Tibial nerve (tissue), 4 donors: ENCODE data around the gene AHNAK. TPM values are rescaled to one million over a fixed set of nuclear protein-coding genes. Genes with fewer than 3 reads are reported as not detected.

Source experiments
- DNase-seq, 2 donors: peaks; one replicate each; pipeline ENCODE4 v3.0.0-alpha.2; 2019; ENCODE audit warnings: low spot score in 2 of 2
- H3K27ac ChIP-seq, 4 donors: fragments of 200-600 bp; sonication (generic) in 3 of 4; one replicate each; pipeline ENCODE4 v1.5.1; 2017 to 2019; ENCODE audit warnings: mild to moderate bottlenecking in 1 of 4
- H3K27me3 ChIP-seq, 2 donors: fragments of 200-600 bp; sonication (generic) in 1 of 2; one replicate each; pipeline versions ENCODE4 v1.5.1 to v1.6.0; 2017 to 2019
- H3K36me3 ChIP-seq, 3 donors: fragments of 200-600 bp; sonication (generic); one replicate each; pipeline ENCODE4 v1.5.1; 2018 to 2019
- H3K4me1 ChIP-seq, 4 donors: fragments of 200-600 bp; sonication (generic) in 3 of 4; one replicate each; pipeline ENCODE4 v1.5.1; 2017 to 2019
- H3K4me3 ChIP-seq, 4 donors: fragments of 200-600 bp; sonication (generic) in 3 of 4; one replicate each; pipeline ENCODE4 v1.5.1; 2017 to 2019; ENCODE audit warnings: mild to moderate bottlenecking in 1 of 4, moderate library complexity in 1 of 4
- H3K9me3 ChIP-seq, 4 donors: fragments of 200-600 bp; sonication (generic) in 3 of 4; one replicate each; pipeline ENCODE4 v1.5.1; 2017 to 2019
- EP300 ChIP-seq, 2 donors: sonication (generic); formaldehyde crosslinking; IDR thresholded peaks; one replicate each; pipeline ENCODE4 v1.6.1; 2017; ENCODE audit warnings: antibody characterized with exemption in 2 of 2, mild to moderate bottlenecking in 1 of 2
- POLR2A ChIP-seq, 2 donors: fragments of 450-650 bp; IDR thresholded peaks; one replicate each; pipeline ENCODE4 v1.6.1; 2017; ENCODE audit warnings: antibody characterized with exemption in 2 of 2, mild to moderate bottlenecking in 2 of 2, moderate library complexity in 2 of 2
- WGBS, 2 donors: methylation state at CpG; one replicate each; pipeline ENCODE4 v1.1.5; 2018; 5-methylcytosine and 5-hydroxymethylcytosine counted together
- total RNA-seq, 4 donors: library from RNA; depleted of rRNA; stranded (reverse); fragments of >200 nt; gene quantifications; one replicate each; pipeline ENCODE4 v1.1.0, GENCODE V29; 2016
- TF ChIP-seq, protein P1 (sequence below), 5 experiments: fragments of 200-600 bp in 3 of 5; fragments of 450-650 bp in 2 of 5; sonication (generic) in 3 of 5; IDR thresholded peaks; one replicate each; pipeline ENCODE4 v1.5.1; 2016 to 2019; ENCODE audit warnings: antibody characterized with exemption in 5 of 5, mild to moderate bottlenecking in 3 of 5, moderate library complexity in 2 of 5

Gene AHNAK
- total RNA-seq, 4 donors from 2014 or later = 1,417 to 3,061 (median 2,562) TPM

DNA sequence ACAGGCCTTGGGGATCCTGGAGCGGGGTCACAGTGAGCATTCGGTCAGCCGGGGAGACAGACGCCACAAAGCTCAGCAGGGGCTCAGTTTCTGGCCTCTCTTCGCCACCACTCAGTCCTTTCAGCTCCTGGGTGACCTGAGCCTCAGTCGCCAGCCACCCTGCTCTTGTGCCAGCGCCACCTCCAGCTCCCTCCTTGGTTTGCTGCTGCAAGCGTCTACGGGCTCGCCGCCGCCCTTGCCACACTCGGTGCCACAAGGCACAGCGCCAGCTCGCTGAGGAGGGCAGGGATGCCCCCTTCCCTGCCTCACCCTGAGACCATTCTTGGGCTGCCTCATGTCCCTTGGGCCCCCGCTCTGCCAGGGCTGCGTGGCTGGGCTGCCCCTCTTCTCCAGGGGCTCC lies 28.6 kb upstream of the AHNAK start:
- TF ChIP-seq EP300 (IDR thresholded peaks at IDR 0.05) (no peak), POLR2A (IDR thresholded peaks at IDR 0.05) (no peak)
- TF ChIP-seq, protein P1, sequence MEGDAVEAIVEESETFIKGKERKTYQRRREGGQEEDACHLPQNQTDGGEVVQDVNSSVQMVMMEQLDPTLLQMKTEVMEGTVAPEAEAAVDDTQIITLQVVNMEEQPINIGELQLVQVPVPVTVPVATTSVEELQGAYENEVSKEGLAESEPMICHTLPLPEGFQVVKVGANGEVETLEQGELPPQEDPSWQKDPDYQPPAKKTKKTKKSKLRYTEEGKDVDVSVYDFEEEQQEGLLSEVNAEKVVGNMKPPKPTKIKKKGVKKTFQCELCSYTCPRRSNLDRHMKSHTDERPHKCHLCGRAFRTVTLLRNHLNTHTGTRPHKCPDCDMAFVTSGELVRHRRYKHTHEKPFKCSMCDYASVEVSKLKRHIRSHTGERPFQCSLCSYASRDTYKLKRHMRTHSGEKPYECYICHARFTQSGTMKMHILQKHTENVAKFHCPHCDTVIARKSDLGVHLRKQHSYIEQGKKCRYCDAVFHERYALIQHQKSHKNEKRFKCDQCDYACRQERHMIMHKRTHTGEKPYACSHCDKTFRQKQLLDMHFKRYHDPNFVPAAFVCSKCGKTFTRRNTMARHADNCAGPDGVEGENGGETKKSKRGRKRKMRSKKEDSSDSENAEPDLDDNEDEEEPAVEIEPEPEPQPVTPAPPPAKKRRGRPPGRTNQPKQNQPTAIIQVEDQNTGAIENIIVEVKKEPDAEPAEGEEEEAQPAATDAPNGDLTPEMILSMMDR (IDR thresholded peaks at IDR 0.05) = no peak
- Histone ChIP-seq H3K27ac (peak overlapping the region; percentile 87 to 91 (median 88)), H3K36me3 (peaks cover 2 to 75% (median 20%) of the 10 kb centered on the region in 3 donors), H3K27me3 (no peaks in the 10 kb centered on the region), H3K4me3 (peak overlapping the region; percentile 59 to 92 (median 78)), H3K4me1 (peaks cover 0 to 55% (median 24%) of the 10 kb centered on the region in 4 donors), H3K9me3 (no peaks in the 10 kb centered on the region)
- WGBS, 2 donors = 33 to 42% methylated on average over 9 to 12 of the region's 17 CpGs
- no peak for DNase-seq

DNA sequence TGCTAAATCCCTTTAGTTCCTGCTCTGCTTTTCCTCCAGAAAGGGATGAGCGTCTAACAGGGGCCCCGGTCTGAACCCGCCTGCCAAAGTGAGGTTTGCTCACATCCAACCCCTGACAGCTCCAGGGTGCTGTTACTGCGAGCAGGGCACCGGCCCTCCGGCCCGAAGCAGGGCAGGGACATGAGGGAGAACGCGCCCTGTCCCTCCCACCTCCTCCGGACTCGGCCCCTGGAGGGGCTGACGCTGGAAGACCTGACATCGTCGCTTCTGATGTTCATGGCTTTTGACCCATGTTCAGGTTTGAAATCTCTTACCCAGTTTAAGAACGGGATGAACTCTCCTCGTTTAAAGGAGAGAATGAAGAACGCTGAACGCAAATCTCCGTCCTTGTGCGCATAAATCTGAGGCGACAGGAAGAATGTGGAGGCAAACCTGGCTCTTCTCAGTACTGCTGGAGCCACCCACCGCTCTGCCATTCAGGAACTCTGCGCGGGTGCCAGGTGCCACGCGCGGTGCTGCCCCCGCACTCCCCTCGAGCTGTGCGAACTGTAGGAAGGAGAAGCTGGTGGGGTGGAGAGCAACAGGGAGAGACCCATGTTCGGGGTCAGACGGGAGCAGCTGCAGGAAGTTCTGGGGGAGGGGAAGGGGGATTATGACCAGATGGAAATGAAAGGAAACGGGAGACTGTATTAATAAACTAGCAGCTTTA lies 27.9 kb upstream of the AHNAK start:
- peaks cover 2 to 75% (median 24%) of the 10 kb centered on the region in 3 donors for H3K36me3 ChIP-seq
- WGBS, 2 donors = 0% methylated on average over 30 to 32 of the region's 33 CpGs
- TF ChIP-seq, protein P1 (IDR thresholded peaks at IDR 0.05) = no peak
- no peak for TF ChIP-seq EP300 (IDR thresholded peaks at IDR 0.05)
- TF ChIP-seq POLR2A (IDR thresholded peaks at IDR 0.05) = no peak

DNA sequence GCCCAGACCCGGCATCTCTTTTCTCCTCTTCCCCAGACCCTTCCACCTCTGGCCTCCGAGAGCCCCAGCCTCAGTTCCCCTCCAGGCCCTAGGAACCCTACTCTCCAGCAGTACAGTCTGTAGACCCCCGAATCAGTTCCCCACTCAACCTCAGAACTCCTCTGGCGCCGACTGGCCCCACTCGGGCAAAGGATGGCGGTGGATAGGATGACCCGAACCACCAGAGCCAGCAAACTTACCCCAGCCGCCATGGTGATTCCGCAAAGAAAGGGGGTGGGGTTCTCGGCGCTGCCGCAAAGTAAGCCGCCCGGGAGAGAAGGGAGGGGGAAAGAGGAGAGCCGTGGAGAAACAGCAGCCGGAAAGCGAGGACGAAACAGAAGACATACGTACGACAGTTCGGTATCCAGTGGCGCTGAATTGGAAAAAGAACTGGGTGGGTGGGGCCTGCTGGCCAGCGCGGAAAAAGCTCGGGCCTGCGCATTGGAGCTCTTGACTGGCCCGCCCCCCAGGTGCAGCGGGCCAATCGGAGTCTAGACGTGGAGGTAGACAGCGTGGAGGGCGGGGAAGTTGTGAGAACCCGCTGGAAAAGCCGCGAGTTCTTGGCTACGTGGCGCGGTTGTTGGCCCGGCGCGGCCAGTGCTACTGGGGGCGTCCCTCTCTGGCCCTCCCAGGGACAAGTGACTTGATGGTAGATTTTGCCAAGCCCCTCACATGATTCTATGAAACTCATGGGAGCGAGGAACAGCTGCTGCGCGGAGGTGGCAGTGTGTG lies 27.2 kb upstream of the AHNAK start, which contains the start of gene EEF1G:
TSS of gene EEF1G (minus strand) at position 300 of the 771 bp plus-strand sequence. CDS start at position 251, 49 bp downstream.
- peak; percentile 90 to 93 for TF ChIP-seq EP300 (IDR thresholded peaks at IDR 0.05)
- TF ChIP-seq, protein P1 (IDR thresholded peaks at IDR 0.05) = peak in 1 of 5 experiments; percentile 16
- TF ChIP-seq POLR2A (IDR thresholded peaks at IDR 0.05) = peak; percentile 75 to 93
- H3K36me3 ChIP-seq = peaks cover 2 to 75% (median 25%) of the 10 kb centered on the region in 3 donors
- H3K27ac ChIP-seq = peak within 1 kb of the TSS; percentile 87 to 91 (median 88)
- H3K27me3 ChIP-seq = no peaks in the 10 kb centered on the region
- H3K4me3 ChIP-seq = peak within 1 kb of the TSS; percentile 59 to 92 (median 88)
- WGBS, 2 donors = 1% methylated on average over 40 to 45 of the region's 46 CpGs
- peak; percentile 96 to 98 for DNase-seq
- H3K4me1 ChIP-seq = peaks cover 0 to 64% (median 24%) of the 10 kb centered on the region in 4 donors
- H3K9me3 ChIP-seq = no peaks in the 10 kb centered on the region

More for the DNA sequence above, 27.9 kb upstream of the AHNAK start:
- Histone ChIP-seq H3K4me3 (peak overlapping the region; percentile 59 to 92 (median 78)), H3K4me1 (peaks cover 0 to 60% (median 24%) of the 10 kb centered on the region in 4 donors), H3K27me3 (no peaks in the 10 kb centered on the region), H3K9me3 (no peaks in the 10 kb centered on the region), H3K27ac (peak overlapping the region; percentile 87 to 91 (median 88))
- no peak for DNase-seq

DNA sequence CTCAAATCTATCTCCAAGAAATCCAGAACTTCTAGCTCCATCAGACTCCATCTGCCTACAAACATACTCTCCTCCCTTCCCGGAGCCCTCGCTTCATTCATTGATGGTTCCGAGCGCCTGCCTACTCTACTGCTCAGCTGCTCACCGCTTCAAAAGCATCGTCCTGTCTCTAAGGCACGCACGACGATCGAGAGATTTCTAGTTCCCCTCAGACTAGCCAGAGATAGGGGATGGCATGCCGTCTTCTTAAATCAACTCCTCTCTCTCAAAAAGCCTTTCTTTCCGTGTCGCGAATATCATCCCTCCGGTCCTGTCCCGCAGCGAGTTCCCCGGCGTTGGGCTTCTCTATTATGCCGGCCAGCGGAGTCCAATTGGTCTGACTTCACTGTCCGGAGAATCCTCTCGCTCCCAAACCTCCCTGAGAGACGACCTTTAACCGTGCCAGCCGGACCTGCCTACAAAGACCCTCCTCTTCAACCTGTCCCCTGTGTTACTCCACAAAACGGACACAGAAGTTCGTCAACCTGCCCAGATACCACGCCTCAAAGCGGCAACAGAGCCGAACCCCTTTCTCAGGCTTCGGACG lies 26.5 kb upstream of the AHNAK start:
- WGBS, 2 donors = 1% methylated on average over 33 of the region's 33 CpGs
- Histone ChIP-seq H3K27me3 (no peaks in the 10 kb centered on the region), H3K27ac (peak overlapping the region; percentile 69 to 89 (median 77)), H3K4me3 (peak overlapping the region; percentile 59 to 92 (median 88)), H3K9me3 (no peaks in the 10 kb centered on the region), H3K4me1 (peaks cover 0 to 64% (median 24%) of the 10 kb centered on the region in 4 donors), H3K36me3 (peaks cover 2 to 75% (median 25%) of the 10 kb centered on the region in 3 donors)
- DNase-seq = no peak
- TF ChIP-seq POLR2A (IDR thresholded peaks at IDR 0.05) (no peak), EP300 (IDR thresholded peaks at IDR 0.05) (no peak)
- TF ChIP-seq, protein P1 (IDR thresholded peaks at IDR 0.05) = no peak
